OCI-LY1 (cell line): Measurements from ENCODE around the gene HECW1.

Experiments used
- H2AFZ ChIP-seq: fragments of 200-600 bp; sonication (generic), shearing (Covaris generic); 2 replicates; pipeline ENCODE4 v1.6.0; 2014; ENCODE audit warnings: antibody characterized with exemption, mild to moderate bottlenecking, low read length
- H3F3A ChIP-seq: fragments of 200-600 bp; sonication (generic), shearing (Covaris generic); 2 replicates; pipeline ENCODE4 v1.6.0; 2014; ENCODE audit warnings: mild to moderate bottlenecking, antibody characterized with exemption, low read length, moderate library complexity; ENCODE audit not compliant: insufficient read depth
- H3K27ac ChIP-seq: fragments of 200-600 bp; sonication (generic); 2 replicates; pipeline ENCODE4 v1.5.1; 2014; ENCODE audit warnings: low read length, mixed run types, mild to moderate bottlenecking, low read depth; ENCODE audit not compliant: poor library complexity, severe bottlenecking
- H3K27me3 ChIP-seq: fragments of 200-600 bp; sonication (generic); 2 replicates; pipeline ENCODE4 v1.6.0; 2014; ENCODE audit warnings: antibody characterized with exemption, mild to moderate bottlenecking, low read length, moderate library complexity; ENCODE audit not compliant: insufficient read depth
- H3K36me3 ChIP-seq: fragments of 200-600 bp; sonication (generic); 2 replicates; pipeline ENCODE4 v1.6.1; 2014; ENCODE audit warnings: mild to moderate bottlenecking, antibody characterized with exemption, low read length, moderate library complexity, mixed read lengths; ENCODE audit not compliant: insufficient read depth
- H3K4me1 ChIP-seq: fragments of 200-600 bp; sonication (generic); 2 replicates; pipeline ENCODE4 v1.5.1; 2014; ENCODE audit warnings: mild to moderate bottlenecking, low read length, moderate library complexity; ENCODE audit not compliant: insufficient read depth, severe bottlenecking
- H3K4me2 ChIP-seq: fragments of 200-600 bp; sonication (generic), shearing (Covaris generic); 2 replicates; pipeline ENCODE4 v1.6.1; 2014; ENCODE audit warnings: low read length
- H3K4me3 ChIP-seq: fragments of 200-600 bp; sonication (generic); 2 replicates; pipeline ENCODE4 v1.5.1; 2014; ENCODE audit warnings: low read length, low read depth, mild to moderate bottlenecking, mixed read lengths; ENCODE audit not compliant: poor library complexity, severe bottlenecking
- H3K79me2 ChIP-seq: fragments of 200-600 bp; shearing (Covaris generic); 2 replicates; pipeline ENCODE4 v1.6.1; 2016; ENCODE audit warnings: mixed run types, low read length, mixed read lengths; ENCODE audit not compliant: insufficient read depth
- H3K9ac ChIP-seq: fragments of 200-600 bp; sonication (generic), shearing (Covaris generic); 2 replicates; pipeline ENCODE4 v1.6.1; 2014; ENCODE audit warnings: mild to moderate bottlenecking, low read length, mixed read lengths
- H3K9me2 ChIP-seq: fragments of 200-600 bp; sonication (generic), shearing (Covaris generic); 2 replicates; pipeline ENCODE4 v1.6.1; 2014; ENCODE audit warnings: low read depth, mild to moderate bottlenecking, low read length, mixed read lengths
- H3K9me3 ChIP-seq: fragments of 200-600 bp; shearing (Covaris generic); 2 replicates; pipeline ENCODE4 v1.6.1; 2014; ENCODE audit warnings: low read length, mixed read lengths
- H4K20me1 ChIP-seq: fragments of 200-600 bp; sonication (generic), shearing (Covaris generic); 2 replicates; pipeline ENCODE4 v1.6.0; 2016; ENCODE audit warnings: mild to moderate bottlenecking, low read length; ENCODE audit not compliant: insufficient read depth
- EZH2 ChIP-seq: fragments of 200-600 bp; sonication (generic), shearing (Covaris generic); IDR thresholded peaks from 2 replicates; pipeline ENCODE4 v1.8.0; 2017; ENCODE audit warnings: borderline replicate concordance, mixed run types, mild to moderate bottlenecking, antibody characterized with exemption, low read length, moderate library complexity, mixed read lengths
- TF ChIP-seq, protein P1 (sequence below): fragments of 200-600 bp; sonication (generic), shearing (Covaris generic); IDR thresholded peaks from 2 replicates; pipeline ENCODE4 v1.5.1; 2017; ENCODE audit warnings: mild to moderate bottlenecking, antibody characterized with exemption, low read length, moderate library complexity, mixed read lengths

HECW1 gene

GRCh38 chr7:43577485-43577951, 465.1 kb downstream of the HECW1 start:
- no peak overlapping the region for H2AFZ ChIP-seq
- H3K4me1 ChIP-seq = peaks cover 11% of the 10 kb centered on the region
- no peak for TF ChIP-seq EZH2
- TF ChIP-seq, protein P1, sequence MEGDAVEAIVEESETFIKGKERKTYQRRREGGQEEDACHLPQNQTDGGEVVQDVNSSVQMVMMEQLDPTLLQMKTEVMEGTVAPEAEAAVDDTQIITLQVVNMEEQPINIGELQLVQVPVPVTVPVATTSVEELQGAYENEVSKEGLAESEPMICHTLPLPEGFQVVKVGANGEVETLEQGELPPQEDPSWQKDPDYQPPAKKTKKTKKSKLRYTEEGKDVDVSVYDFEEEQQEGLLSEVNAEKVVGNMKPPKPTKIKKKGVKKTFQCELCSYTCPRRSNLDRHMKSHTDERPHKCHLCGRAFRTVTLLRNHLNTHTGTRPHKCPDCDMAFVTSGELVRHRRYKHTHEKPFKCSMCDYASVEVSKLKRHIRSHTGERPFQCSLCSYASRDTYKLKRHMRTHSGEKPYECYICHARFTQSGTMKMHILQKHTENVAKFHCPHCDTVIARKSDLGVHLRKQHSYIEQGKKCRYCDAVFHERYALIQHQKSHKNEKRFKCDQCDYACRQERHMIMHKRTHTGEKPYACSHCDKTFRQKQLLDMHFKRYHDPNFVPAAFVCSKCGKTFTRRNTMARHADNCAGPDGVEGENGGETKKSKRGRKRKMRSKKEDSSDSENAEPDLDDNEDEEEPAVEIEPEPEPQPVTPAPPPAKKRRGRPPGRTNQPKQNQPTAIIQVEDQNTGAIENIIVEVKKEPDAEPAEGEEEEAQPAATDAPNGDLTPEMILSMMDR = no peak
- H3K36me3 ChIP-seq = no peaks in the 10 kb centered on the region
- no peak overlapping the region for H3K4me3 ChIP-seq
- no peaks in the 10 kb centered on the region for H3K9me2 ChIP-seq
- no peaks in the 10 kb centered on the region for H3K9me3 ChIP-seq
- no peak overlapping the region for H3K4me2 ChIP-seq
- no peak overlapping the region for H3K9ac ChIP-seq
- no peaks in the 10 kb centered on the region for H4K20me1 ChIP-seq
- no peaks in the 10 kb centered on the region for H3F3A ChIP-seq
- H3K27ac ChIP-seq = no peak overlapping the region
- no peaks in the 10 kb centered on the region for H3K27me3 ChIP-seq
- H3K79me2 ChIP-seq = no peaks in the 10 kb centered on the region

DNA sequence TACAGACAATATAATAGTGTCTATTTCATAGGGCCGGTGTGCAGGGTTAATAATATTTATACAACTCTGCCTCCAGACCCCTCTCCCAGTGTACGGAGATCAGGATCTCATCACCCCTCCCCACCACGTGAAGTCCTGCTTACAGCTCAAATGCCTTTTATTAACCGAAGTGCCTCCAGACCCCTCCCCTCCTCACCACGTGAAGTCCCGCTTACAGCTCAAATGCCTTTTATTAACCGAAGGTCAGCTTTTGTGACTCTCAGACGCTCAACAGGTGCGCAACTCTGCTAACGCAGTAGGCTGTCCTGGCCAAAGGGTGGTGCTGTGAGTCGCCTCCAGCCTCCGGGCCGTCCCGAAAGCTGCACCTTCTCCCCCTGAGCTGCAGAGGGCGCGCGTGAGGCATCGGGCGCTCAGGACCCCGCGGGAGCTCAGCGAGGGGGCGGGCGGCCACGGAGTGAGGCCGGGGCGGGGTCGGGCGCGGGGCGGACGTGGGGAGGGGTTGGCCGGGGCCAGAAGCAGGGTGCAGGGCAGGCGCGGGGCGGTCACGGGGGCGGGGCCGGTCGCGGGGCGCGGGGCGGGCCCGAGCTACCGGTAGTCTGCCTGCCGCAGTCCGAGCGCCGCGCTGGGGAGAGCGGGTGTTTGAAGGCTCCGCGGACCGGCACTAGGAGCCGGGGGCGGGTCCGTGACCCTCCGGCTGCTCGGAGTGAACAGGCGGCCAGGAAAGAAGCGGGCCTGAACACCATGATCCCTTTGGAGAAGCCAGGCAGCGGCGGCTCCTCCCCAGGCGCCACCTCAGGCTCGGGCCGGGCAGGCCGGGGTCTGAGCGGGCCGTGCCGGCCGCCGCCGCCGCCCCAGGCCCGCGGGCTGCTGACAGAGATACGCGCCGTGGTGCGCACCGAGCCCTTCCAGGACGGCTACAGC, 470.3 kb downstream of the HECW1 start, which contains the start of gene STK17A:
Gene STK17A (plus strand): TSS at position 606 of the 921 bp plus-strand sequence. CDS start 136 bp downstream, at position 742.
- H3K9me3 ChIP-seq = no peaks in the 10 kb centered on the region
- peak within 1 kb of the TSS; percentile 91 for H3K27ac ChIP-seq
- H3K9me2 ChIP-seq = no peaks in the 10 kb centered on the region
- TF ChIP-seq EZH2 = no peak
- TF ChIP-seq, protein P1 = peak; percentile 100
- peaks cover 15% of the 10 kb centered on the region for H3K36me3 ChIP-seq
- H3K27me3 ChIP-seq = no peaks in the 10 kb centered on the region
- peaks cover 36% of the 10 kb centered on the region for H3K4me1 ChIP-seq
- peak within 1 kb of the TSS; percentile 80 for H3K4me3 ChIP-seq
- H3K9ac ChIP-seq = peak within 1 kb of the TSS; percentile 86
- no peaks in the 10 kb centered on the region for H4K20me1 ChIP-seq
- H3K4me2 ChIP-seq = peak within 1 kb of the TSS; percentile 94
- H2AFZ ChIP-seq = no peak within 1 kb of the TSS
- peaks cover 43% of the 10 kb centered on the region for H3K79me2 ChIP-seq
- H3F3A ChIP-seq = no peaks in the 10 kb centered on the region

- H3K27ac ChIP-seq = peak overlapping the region; percentile 91
Measured at GRCh38 chr7:43583424-43584194, 471.2 kb downstream of the HECW1 start.

More at GRCh38 chr7:43583424-43584194, 471.2 kb downstream of the HECW1 start:
- H3K4me1 ChIP-seq = peaks cover 44% of the 10 kb centered on the region
- H3K27me3 ChIP-seq = no peaks in the 10 kb centered on the region
- H3F3A ChIP-seq = no peaks in the 10 kb centered on the region
- peak overlapping the region; percentile 80 for H3K4me3 ChIP-seq
- H3K36me3 ChIP-seq = peaks cover 19% of the 10 kb centered on the region
- no peaks in the 10 kb centered on the region for H3K9me2 ChIP-seq
- TF ChIP-seq, protein P1 = peak; percentile 36
- TF ChIP-seq EZH2 = no peak
- no peak overlapping the region for H2AFZ ChIP-seq
- H3K79me2 ChIP-seq = peaks cover 52% of the 10 kb centered on the region
- peak overlapping the region; percentile 94 for H3K4me2 ChIP-seq
- no peaks in the 10 kb centered on the region for H3K9me3 ChIP-seq
- peak overlapping the region; percentile 86 for H3K9ac ChIP-seq
- H4K20me1 ChIP-seq = no peaks in the 10 kb centered on the region
